SJSA1 (cell line): ENCODE data around the gene NEK2. TPM values are rescaled to one million over a fixed set of nuclear protein-coding genes. Genes with fewer than 3 reads are reported as not detected.

ENCODE experiments used
- total RNA-seq: library from RNA; depleted of rRNA; stranded (reverse); fragments of >200 nt; shearing (Covaris generic); gene quantifications from 2 replicates; pipeline ENCODE4 v1.2.3, GENCODE V29; 2014; rRNA removed

Gene NEK2
- total RNA-seq, 1 experiment from 2014 or later, result 61.4 TPM

Other genes starting within 250 kb of the NEK2 start
- gene RD3, start 183.5 kb downstream of the NEK2 start, total RNA-seq, result not detected in 2 replicates
- gene SLC30A1, start 96.5 kb downstream of the NEK2 start, total RNA-seq, result 11.3 and 14.5 TPM in 2 replicates
- gene LPGAT1, start 155.1 kb upstream of the NEK2 start, total RNA-seq, result 55.2 and 80.5 TPM in 2 replicates